GM23338 (cell line): ENCODE data around the gene CNP. TPM values are rescaled to one million over a fixed set of nuclear protein-coding genes. Genes with fewer than 3 reads are reported as not detected.

Experiments used
- ATAC-seq: fragments of 200-7000 bp; cut with Tn5 transposase; 3 replicates; pipeline ENCODE4 v1.9.1; 2020
- DNase-seq: peaks from one replicate; pipeline ENCODE4 v3.0.0-alpha.2; 2015; ENCODE audit warnings: low spot score
- H2AFZ ChIP-seq: fragments of 200-600 bp; sonication (generic); 2 replicates; pipeline ENCODE4 v1.8.0; 2016; ENCODE audit warnings: antibody characterized with exemption, mild to moderate bottlenecking, moderate library complexity
- H3F3A ChIP-seq: fragments of 200-600 bp; sonication (generic); replicated peaks from 2 replicates; pipeline ENCODE4 v1.8.0; 2017; ENCODE audit warnings: antibody characterized with exemption, mixed run types, low read depth
- H3K27ac ChIP-seq: fragments of 200-600 bp; sonication (generic); 2 replicates; pipeline ENCODE4 v1.6.1; 2016; ENCODE audit warnings: low read depth
- H3K27me3 ChIP-seq: fragments of 200-600 bp; sonication (generic); 2 replicates; pipeline ENCODE4 v1.8.0; 2016; ENCODE audit warnings: mild to moderate bottlenecking, mixed run types, moderate library complexity; ENCODE audit not compliant: insufficient read depth
- H3K36me3 ChIP-seq: fragments of 200-600 bp; sonication (generic); 2 replicates; pipeline ENCODE4 v1.8.0; 2016; ENCODE audit warnings: mild to moderate bottlenecking; ENCODE audit not compliant: insufficient read depth
- H3K4me1 ChIP-seq: fragments of 200-600 bp; sonication (generic); 2 replicates; pipeline ENCODE4 v1.8.0; 2016; ENCODE audit warnings: mild to moderate bottlenecking, moderate library complexity; ENCODE audit not compliant: insufficient read depth
- H3K4me2 ChIP-seq: fragments of 200-600 bp; sonication (generic); 2 replicates; pipeline ENCODE4 v1.7.1; 2017; ENCODE audit warnings: mixed run types
- H3K4me3 ChIP-seq: fragments of 200-600 bp; sonication (generic); 2 replicates; pipeline ENCODE4 v1.6.1; 2016; ENCODE audit warnings: mixed run types
- H3K79me2 ChIP-seq: fragments of 200-600 bp; sonication (generic); replicated peaks from 2 replicates; pipeline ENCODE4 v1.8.0; 2017; ENCODE audit warnings: mild to moderate bottlenecking; ENCODE audit not compliant: insufficient read depth
- H3K9me2 ChIP-seq: fragments of 200-600 bp; sonication (generic); 2 replicates; pipeline ENCODE4 v1.8.0; 2017; ENCODE audit not compliant: insufficient read depth
- H4K20me1 ChIP-seq: fragments of 200-600 bp; sonication (generic); replicated peaks from 2 replicates; pipeline ENCODE4 v1.8.0; 2017; ENCODE audit warnings: mild to moderate bottlenecking; ENCODE audit not compliant: insufficient read depth
- H3K27ac Mint-ChIP-seq: 2 replicates; pipeline ENCODE4 v1.8.0; 2020; ENCODE audit warnings: inconsistent platforms, mild to moderate bottlenecking, moderate library complexity, mixed read lengths
- H3K27me3 Mint-ChIP-seq: 3 replicates; pipeline ENCODE4 v1.8.0; 2022; ENCODE audit warnings: low read depth, mild to moderate bottlenecking, moderate library complexity, mixed read lengths, inconsistent platforms; ENCODE audit not compliant: insufficient read depth, poor library complexity
- H3K36me3 Mint-ChIP-seq: 3 replicates; pipeline ENCODE4 v1.8.0; 2021; ENCODE audit warnings: low read depth, mild to moderate bottlenecking, inconsistent platforms, moderate library complexity, mixed read lengths
- H3K4me1 Mint-ChIP-seq: 3 replicates; pipeline ENCODE4 v1.8.0; 2020; ENCODE audit warnings: mild to moderate bottlenecking, inconsistent platforms, mixed read lengths
- H3K4me3 Mint-ChIP-seq: 3 replicates; pipeline ENCODE4 v1.8.0; 2021; ENCODE audit warnings: moderate library complexity, mild to moderate bottlenecking, inconsistent platforms, mixed read lengths
- H3K9me3 Mint-ChIP-seq: 3 replicates; pipeline ENCODE4 v1.8.0; 2020; ENCODE audit warnings: moderate library complexity, mild to moderate bottlenecking, inconsistent platforms, mixed read lengths
- CREB1 ChIP-seq: fragments of 250-450 bp; sonication (Bioruptor Pico); IDR thresholded peaks from 2 replicates; pipeline ENCODE4 v1.5.0; 2020; ENCODE audit warnings: low read depth, mild to moderate bottlenecking, moderate library complexity
- EZH2 ChIP-seq: fragments of 200-600 bp; sonication (generic); IDR thresholded peaks from one replicate; pipeline ENCODE4 v1.8.0; 2017; ENCODE audit warnings: antibody characterized with exemption, mild to moderate bottlenecking, low read depth; ENCODE audit not compliant: unreplicated experiment
- JUNB ChIP-seq: IDR thresholded peaks from one replicate; pipeline ENCODE4 v1.6.1; 2016; ENCODE audit warnings: antibody characterized with exemption; ENCODE audit not compliant: unreplicated experiment
- NANOG ChIP-seq: IDR thresholded peaks from 2 replicates; pipeline ENCODE4 v1.6.1; 2016; ENCODE audit warnings: antibody characterized with exemption, borderline replicate concordance
- POLR2AphosphoS5 ChIP-seq: IDR thresholded peaks from 2 replicates; pipeline ENCODE4 v1.6.1; 2016; ENCODE audit warnings: antibody characterized with exemption, low read depth
- STAT1 ChIP-seq: IDR thresholded peaks from one replicate; pipeline ENCODE4 v1.6.1; 2016; ENCODE audit warnings: antibody characterized with exemption; ENCODE audit not compliant: unreplicated experiment
- polyA plus RNA-seq: library from polyadenylated mRNA; unstranded; fragments of >200 nt; fragmentation: Nextera tagmentation; extraction: Ambion mirVana; gene quantifications from 2 replicates; pipeline ENCODE4 v1.2.1, GENCODE V29; 2016
- total RNA-seq: library from RNA; depleted of rRNA; stranded (reverse); fragments of >200 nt; shearing (Covaris generic); gene quantifications from 2 replicates; pipeline ENCODE4 v1.2.3, GENCODE V29; 2014
- TF ChIP-seq, protein P1 (sequence below): IDR thresholded peaks from 2 replicates; pipeline ENCODE4 v1.6.1; 2016; ENCODE audit warnings: antibody characterized with exemption
- TF ChIP-seq, protein P2 (sequence below): fragments of 250-450 bp; sonication (Bioruptor Pico); IDR thresholded peaks from 2 replicates; pipeline ENCODE4 v1.5.0; 2020; ENCODE audit warnings: mild to moderate bottlenecking, moderate library complexity

CNP gene
- total and polyA plus RNA-seq, 2 experiments from 2014 or later, result 30.8 to 47.8 TPM

DNA sequence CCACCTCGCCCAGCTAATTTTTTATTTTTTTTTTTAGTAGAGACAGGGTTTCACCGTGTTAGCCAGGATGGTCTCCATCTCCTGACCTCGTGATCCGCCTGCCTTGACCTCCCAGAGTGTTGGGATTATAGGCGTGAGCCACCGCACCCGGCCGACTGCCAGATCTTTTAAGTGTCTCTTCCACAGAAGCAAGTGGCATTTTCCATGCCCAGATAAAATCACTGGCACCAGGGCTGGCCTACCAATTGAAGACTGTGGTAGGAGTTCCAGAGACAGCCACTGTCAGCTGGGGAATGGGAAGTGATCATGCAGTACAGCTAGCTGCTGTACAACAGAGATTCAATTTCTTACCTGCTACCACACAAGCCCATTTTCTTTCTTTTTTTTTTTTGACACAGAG, 17.9 kb downstream of the CNP start (continued):
- TF ChIP-seq CREB1, result no peak

DNA sequence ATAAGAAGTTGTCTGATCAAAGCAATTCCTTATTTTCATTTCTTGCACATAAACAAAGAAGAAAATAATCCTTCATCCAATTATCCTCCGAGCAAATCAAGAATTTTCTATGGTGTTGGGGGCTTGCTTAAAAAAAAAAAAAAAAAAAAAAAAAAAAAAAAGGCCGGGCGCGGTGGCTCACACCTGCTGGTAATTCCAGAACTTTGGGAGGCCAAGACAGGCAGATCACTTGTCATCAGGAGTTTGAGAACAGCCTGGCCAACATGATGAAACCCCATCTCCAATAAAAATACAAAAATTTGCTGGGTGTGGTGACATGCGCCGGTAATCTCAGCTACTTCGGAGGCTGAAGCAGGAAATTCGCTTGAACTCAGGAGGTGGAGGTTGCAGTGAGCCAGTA, 19.3 kb downstream of the CNP start:
- no peak for DNase-seq
- Histone ChIP-seq H3K27ac (no peak overlapping the region), H3K36me3 (peaks cover 83% of the 10 kb centered on the region), H3K4me2 (no peak overlapping the region), H3F3A (peaks cover 24% of the 10 kb centered on the region), H2AFZ (no peak overlapping the region), H3K4me1 (no peaks in the 10 kb centered on the region), H3K4me3 (no peak overlapping the region), H4K20me1 (peaks cover 33% of the 10 kb centered on the region), H3K79me2 (0 out of 2 replicates have a peak, but pooled peaks cover under 1% of the 10 kb centered on the region), H3K9me2 (no peaks in the 10 kb centered on the region), H3K27me3 (no peaks in the 10 kb centered on the region)
- Mint-ChIP-seq H3K27ac (no peak overlapping the region), H3K4me3 (no peak overlapping the region), H3K36me3 (peaks cover 95% of the 10 kb centered on the region), H3K27me3 (peaks cover 6% of the 10 kb centered on the region), H3K9me3 (no peaks in the 10 kb centered on the region), H3K4me1 (no peaks in the 10 kb centered on the region)
- no peak for ATAC-seq
- TF ChIP-seq STAT1, result no peak
- TF ChIP-seq, protein P1, sequence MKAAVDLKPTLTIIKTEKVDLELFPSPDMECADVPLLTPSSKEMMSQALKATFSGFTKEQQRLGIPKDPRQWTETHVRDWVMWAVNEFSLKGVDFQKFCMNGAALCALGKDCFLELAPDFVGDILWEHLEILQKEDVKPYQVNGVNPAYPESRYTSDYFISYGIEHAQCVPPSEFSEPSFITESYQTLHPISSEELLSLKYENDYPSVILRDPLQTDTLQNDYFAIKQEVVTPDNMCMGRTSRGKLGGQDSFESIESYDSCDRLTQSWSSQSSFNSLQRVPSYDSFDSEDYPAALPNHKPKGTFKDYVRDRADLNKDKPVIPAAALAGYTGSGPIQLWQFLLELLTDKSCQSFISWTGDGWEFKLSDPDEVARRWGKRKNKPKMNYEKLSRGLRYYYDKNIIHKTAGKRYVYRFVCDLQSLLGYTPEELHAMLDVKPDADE, result no peak
- no peak for TF ChIP-seq EZH2
- TF ChIP-seq JUNB, result no peak

DNA sequence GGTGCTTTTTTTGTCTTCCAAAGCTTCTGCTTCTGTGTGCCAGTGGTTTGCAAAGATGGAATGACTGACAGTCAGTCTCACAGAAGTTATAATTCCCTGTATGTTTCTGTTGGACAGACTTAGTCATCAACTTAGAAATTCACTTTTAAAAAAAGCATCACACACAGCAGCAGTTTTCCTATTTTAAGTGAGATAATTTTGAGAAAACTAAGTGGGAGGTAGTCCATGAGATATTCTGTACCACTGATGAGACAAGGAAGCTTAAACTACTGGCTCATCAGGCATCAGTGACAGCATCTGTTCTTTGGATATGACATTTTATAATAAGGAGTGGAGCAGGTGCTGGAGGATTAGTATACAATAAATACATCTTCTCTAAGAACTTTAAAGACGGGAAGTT, 20.0 kb downstream of the CNP start:
- no peak for ATAC-seq

More for the DNA sequence above, 20.0 kb downstream of the CNP start:
- H3K36me3 ChIP-seq, result peaks cover 83% of the 10 kb centered on the region
- no peak overlapping the region for H3K27ac ChIP-seq
- peaks cover 24% of the 10 kb centered on the region for H3F3A ChIP-seq
- Mint-ChIP-seq H3K4me3 (no peak overlapping the region), H3K36me3 (peaks cover 95% of the 10 kb centered on the region), H3K9me3 (no peaks in the 10 kb centered on the region), H3K4me1 (no peaks in the 10 kb centered on the region), H3K27me3 (peaks cover 6% of the 10 kb centered on the region), H3K27ac (no peak overlapping the region)
- H3K27me3 ChIP-seq, result no peaks in the 10 kb centered on the region
- no peak overlapping the region for H2AFZ ChIP-seq
- H3K4me2 ChIP-seq, result no peak overlapping the region
- H3K4me3 ChIP-seq, result no peak overlapping the region
- peaks cover 36% of the 10 kb centered on the region for H4K20me1 ChIP-seq
- H3K9me2 ChIP-seq, result no peaks in the 10 kb centered on the region
- H3K79me2 ChIP-seq, result 0 out of 2 replicates have a peak, but pooled peaks cover 4% of the 10 kb centered on the region
- DNase-seq, result no peak
- no peaks in the 10 kb centered on the region for H3K4me1 ChIP-seq
- TF ChIP-seq POLR2AphosphoS5 (no peak), NANOG (no peak)
- TF ChIP-seq, protein P2, sequence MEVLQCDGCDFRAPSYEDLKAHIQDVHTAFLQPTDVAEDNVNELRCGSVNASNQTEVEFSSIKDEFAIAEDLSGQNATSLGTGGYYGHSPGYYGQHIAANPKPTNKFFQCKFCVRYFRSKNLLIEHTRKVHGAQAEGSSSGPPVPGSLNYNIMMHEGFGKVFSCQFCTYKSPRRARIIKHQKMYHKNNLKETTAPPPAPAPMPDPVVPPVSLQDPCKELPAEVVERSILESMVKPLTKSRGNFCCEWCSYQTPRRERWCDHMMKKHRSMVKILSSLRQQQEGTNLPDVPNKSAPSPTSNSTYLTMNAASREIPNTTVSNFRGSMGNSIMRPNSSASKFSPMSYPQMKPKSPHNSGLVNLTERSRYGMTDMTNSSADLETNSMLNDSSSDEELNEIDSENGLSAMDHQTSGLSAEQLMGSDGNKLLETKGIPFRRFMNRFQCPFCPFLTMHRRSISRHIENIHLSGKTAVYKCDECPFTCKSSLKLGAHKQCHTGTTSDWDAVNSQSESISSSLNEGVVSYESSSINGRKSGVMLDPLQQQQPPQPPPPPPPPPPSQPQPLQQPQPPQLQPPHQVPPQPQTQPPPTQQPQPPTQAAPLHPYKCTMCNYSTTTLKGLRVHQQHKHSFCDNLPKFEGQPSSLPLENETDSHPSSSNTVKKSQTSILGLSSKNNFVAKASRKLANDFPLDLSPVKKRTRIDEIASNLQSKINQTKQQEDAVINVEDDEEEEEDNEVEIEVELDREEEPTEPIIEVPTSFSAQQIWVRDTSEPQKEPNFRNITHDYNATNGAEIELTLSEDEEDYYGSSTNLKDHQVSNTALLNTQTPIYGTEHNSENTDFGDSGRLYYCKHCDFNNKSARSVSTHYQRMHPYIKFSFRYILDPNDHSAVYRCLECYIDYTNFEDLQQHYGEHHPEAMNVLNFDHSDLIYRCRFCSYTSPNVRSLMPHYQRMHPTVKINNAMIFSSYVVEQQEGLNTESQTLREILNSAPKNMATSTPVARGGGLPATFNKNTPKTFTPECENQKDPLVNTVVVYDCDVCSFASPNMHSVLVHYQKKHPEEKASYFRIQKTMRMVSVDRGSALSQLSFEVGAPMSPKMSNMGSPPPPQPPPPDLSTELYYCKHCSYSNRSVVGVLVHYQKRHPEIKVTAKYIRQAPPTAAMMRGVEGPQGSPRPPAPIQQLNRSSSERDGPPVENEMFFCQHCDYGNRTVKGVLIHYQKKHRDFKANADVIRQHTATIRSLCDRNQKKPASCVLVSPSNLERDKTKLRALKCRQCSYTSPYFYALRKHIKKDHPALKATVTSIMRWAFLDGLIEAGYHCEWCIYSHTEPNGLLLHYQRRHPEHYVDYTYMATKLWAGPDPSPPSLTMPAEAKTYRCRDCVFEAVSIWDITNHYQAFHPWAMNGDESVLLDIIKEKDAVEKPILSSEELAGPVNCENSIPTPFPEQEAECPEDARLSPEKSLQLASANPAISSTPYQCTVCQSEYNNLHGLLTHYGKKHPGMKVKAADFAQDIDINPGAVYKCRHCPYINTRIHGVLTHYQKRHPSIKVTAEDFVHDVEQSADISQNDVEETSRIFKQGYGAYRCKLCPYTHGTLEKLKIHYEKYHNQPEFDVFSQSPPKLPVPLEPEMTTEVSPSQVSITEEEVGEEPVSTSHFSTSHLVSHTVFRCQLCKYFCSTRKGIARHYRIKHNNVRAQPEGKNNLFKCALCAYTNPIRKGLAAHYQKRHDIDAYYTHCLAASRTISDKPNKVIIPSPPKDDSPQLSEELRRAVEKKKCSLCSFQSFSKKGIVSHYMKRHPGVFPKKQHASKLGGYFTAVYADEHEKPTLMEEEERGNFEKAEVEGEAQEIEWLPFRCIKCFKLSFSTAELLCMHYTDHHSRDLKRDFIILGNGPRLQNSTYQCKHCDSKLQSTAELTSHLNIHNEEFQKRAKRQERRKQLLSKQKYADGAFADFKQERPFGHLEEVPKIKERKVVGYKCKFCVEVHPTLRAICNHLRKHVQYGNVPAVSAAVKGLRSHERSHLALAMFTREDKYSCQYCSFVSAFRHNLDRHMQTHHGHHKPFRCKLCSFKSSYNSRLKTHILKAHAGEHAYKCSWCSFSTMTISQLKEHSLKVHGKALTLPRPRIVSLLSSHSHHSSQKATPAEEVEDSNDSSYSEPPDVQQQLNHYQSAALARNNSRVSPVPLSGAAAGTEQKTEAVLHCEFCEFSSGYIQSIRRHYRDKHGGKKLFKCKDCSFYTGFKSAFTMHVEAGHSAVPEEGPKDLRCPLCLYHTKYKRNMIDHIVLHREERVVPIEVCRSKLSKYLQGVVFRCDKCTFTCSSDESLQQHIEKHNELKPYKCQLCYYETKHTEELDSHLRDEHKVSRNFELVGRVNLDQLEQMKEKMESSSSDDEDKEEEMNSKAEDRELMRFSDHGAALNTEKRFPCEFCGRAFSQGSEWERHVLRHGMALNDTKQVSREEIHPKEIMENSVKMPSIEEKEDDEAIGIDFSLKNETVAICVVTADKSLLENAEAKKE, result no peak
